ENCODE measurements around the gene NFASC. TPM values are rescaled to one million over a fixed set of nuclear protein-coding genes. Genes with fewer than 3 reads are reported as not detected.

Gene NFASC
- total and polyA plus RNA-seq, 2 donors: 0.14 to 1.4 TPM

DNA sequence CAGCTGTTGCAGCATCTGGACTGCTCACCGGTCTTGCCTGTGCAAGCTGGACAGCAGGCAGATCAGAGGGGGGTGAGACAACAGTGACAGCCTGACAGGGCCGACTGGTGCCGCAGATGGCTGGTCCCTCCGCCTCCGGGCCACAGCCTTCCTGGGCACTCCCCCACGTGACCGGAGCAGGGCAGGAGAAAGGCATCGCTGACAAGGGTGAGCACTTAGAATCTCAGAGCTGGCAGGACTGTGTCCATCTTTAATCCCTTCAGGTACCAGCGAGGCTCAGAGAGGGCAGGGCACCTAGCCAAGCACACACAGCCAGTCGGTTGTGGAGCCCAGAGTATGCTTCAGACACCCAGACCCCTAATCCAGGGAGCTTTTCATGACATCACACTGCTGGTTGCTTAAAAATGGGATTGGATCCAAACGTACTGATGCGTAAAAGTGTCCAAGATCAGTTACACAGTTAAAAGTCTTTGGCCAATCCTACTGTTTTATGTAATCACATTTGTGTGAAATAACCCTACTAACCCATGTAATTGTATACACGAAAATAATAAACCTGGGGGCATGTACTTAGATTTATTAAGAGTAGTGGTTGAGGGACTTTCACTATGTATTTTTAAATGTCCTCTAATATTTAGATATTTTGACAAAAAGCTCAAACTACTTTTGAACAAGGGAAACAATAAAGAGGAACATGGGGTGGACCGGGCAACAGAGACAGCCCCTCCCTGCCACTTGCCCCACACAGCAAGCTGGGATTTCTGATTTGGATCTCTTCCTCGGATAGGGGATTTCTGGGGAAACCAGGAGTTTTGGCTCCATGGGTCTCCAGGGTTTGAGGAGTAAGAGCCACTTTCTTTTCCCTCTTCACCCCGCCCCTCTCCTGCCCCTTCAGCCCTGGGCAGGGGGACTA lies 171.6 kb downstream of the NFASC start:
- H3K36me3 ChIP-seq (ENCODE audit: control insufficient read depth in 2 of 2, insufficient read depth in 2 of 2, low read length in 1 of 2): no peaks in the 10 kb centered on the region
- no peak overlapping the region for H3K27ac ChIP-seq (ENCODE audit: low read depth in 1 of 2, low read length in 1 of 2)
- WGBS: 73% methylated on average over 16 of the region's 16 CpGs
- no peak overlapping the region for H3K4me3 ChIP-seq (ENCODE audit: low read length in 2 of 2)
- no peaks in the 10 kb centered on the region for H3K9me3 ChIP-seq (ENCODE audit: control insufficient read depth in 2 of 2, insufficient read depth in 1 of 2, low read length in 1 of 2)
- H3K27me3 ChIP-seq (ENCODE audit: control insufficient read depth in 2 of 2, insufficient read depth in 1 of 2, low read length in 1 of 2): peaks cover 31 to 75% of the 10 kb centered on the region in 2 donors
- H3K4me1 ChIP-seq (ENCODE audit: control insufficient read depth in 2 of 2, insufficient read depth in 2 of 2, low read length in 2 of 2): peaks cover 0 to 3% of the 10 kb centered on the region in 2 donors
- DNase-seq (ENCODE audit: low read depth in 6 of 9, low spot score in 9 of 9): no peak

DNA sequence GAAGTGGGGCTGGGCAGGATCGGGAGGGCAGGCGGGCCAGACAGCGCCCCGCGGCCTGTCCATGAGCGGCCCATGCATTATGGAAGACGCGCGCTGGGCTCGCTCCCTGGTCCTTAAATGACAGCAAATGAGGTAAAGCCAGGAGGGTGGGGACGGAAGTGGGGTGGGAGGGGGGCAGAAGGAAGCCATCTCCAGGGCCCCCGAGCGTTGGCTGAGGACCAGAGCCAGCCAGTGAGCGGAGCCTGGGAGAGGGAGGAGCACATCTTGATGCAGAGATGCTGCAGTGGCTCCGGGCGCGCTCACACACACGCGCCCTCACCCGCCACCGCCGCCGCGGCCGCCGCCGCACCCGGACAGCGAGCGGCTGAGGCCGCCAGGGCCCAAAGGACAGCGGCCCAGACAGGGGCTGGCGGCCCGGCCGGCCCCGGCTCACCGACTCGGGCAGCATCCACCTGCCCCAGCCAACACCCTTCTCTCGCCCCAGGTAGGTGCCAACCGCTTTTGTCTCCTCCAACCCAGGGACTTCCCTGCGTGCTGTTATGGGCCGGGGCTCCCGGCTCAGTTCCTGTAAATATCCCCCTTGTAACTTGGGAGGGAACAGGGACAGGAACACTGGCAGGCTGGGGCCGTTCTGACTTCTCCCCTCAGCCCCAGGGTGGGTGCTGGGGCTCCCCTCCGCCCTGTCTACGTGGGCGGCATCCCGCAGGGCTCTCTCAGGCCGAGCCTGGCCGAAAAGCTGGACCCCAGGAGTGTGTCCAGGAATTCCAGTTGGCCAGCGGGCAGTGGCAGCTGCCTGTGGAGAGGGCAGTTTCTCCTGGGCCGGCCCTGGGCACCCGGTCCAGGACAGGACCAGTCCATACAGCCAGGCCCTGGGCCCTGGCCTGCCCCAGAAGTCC lies 172.5 kb downstream of the NFASC start, which contains the start of gene CNTN2:
Gene CNTN2, plus strand, starts transcription at position 302 of the 896 bp plus-strand sequence. CDS start 9,974 bp downstream, outside the sequence.
- H3K4me1 ChIP-seq (ENCODE audit: control insufficient read depth in 2 of 2, insufficient read depth in 2 of 2, low read length in 2 of 2): peaks cover 0 to 3% of the 10 kb centered on the region in 2 donors
- no peak for DNase-seq (ENCODE audit: low read depth in 6 of 9, low spot score in 9 of 9)
- H3K4me3 ChIP-seq (ENCODE audit: low read length in 2 of 2): no peak within 1 kb of the TSS
- H3K27me3 ChIP-seq (ENCODE audit: control insufficient read depth in 2 of 2, insufficient read depth in 1 of 2, low read length in 1 of 2): peaks cover 31 to 81% of the 10 kb centered on the region in 2 donors
- no peaks in the 10 kb centered on the region for H3K9me3 ChIP-seq (ENCODE audit: control insufficient read depth in 2 of 2, insufficient read depth in 1 of 2, low read length in 1 of 2)
- 14% methylated on average over 53 of the region's 53 CpGs for WGBS
- no peaks in the 10 kb centered on the region for H3K36me3 ChIP-seq (ENCODE audit: control insufficient read depth in 2 of 2, insufficient read depth in 2 of 2, low read length in 1 of 2)
- no peak within 1 kb of the TSS for H3K27ac ChIP-seq (ENCODE audit: low read depth in 1 of 2, low read length in 1 of 2)

DNA sequence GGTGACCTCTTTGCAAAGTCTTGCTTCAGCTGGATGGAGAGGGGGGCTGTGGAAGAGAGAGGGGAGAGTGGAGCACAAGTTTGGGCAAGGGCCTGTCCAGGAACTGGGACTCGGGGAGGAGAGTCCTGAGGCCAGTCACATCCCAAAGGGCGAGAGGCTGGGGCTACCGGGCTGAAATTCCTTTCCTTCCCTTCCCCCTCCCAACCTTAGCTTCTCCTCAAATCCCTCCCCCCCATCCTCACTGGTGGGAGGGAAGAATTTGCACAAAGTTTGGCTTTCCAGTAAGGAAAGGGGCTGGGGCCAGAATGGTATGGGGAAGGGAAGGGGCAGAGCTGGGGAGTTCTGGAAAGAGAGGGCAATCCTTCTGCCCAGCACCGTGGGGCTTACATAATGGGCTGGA lies 173.2 kb downstream of the NFASC start:
- Histone ChIP-seq H3K4me1 (ENCODE audit: control insufficient read depth in 2 of 2, insufficient read depth in 2 of 2, low read length in 2 of 2) (peaks cover 0 to 3% of the 10 kb centered on the region in 2 donors), H3K36me3 (ENCODE audit: control insufficient read depth in 2 of 2, insufficient read depth in 2 of 2, low read length in 1 of 2) (no peaks in the 10 kb centered on the region), H3K9me3 (ENCODE audit: control insufficient read depth in 2 of 2, insufficient read depth in 1 of 2, low read length in 1 of 2) (no peaks in the 10 kb centered on the region), H3K27ac (ENCODE audit: low read depth in 1 of 2, low read length in 1 of 2) (no peak overlapping the region), H3K27me3 (ENCODE audit: control insufficient read depth in 2 of 2, insufficient read depth in 1 of 2, low read length in 1 of 2) (peaks cover 31 to 84% of the 10 kb centered on the region in 2 donors), H3K4me3 (ENCODE audit: low read length in 2 of 2) (no peak overlapping the region)
- 50% methylated on average over 4 of the region's 4 CpGs for WGBS
- DNase-seq (ENCODE audit: low read depth in 6 of 9, low spot score in 9 of 9): no peak

DNA sequence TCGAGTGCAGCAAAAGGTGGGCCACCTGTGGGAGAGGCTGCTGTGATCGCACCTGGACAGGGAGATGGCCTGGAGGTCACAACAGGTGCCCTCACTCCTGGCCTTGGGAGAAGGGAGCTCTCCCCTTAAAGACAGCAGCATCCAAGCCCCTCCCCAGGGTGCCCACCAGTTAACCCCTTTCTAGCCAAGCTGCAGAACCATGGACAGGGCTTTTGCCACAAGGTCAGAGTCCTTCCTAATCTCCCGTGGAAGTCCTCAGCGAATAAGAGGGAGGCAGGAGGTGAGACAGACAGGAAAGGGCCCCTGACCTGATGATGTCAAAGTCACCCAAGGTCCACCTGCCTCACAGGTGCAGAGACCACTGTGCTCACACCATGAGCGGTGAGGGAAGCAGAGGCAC lies 174.1 kb downstream of the NFASC start:
- Histone ChIP-seq H3K36me3 (ENCODE audit: control insufficient read depth in 2 of 2, insufficient read depth in 2 of 2, low read length in 1 of 2) (no peaks in the 10 kb centered on the region), H3K27ac (ENCODE audit: low read depth in 1 of 2, low read length in 1 of 2) (no peak overlapping the region), H3K4me3 (ENCODE audit: low read length in 2 of 2) (no peak overlapping the region), H3K4me1 (ENCODE audit: control insufficient read depth in 2 of 2, insufficient read depth in 2 of 2, low read length in 2 of 2) (peaks cover 0 to 3% of the 10 kb centered on the region in 2 donors), H3K27me3 (ENCODE audit: control insufficient read depth in 2 of 2, insufficient read depth in 1 of 2, low read length in 1 of 2) (peaks cover 31 to 87% of the 10 kb centered on the region in 2 donors), H3K9me3 (ENCODE audit: control insufficient read depth in 2 of 2, insufficient read depth in 1 of 2, low read length in 1 of 2) (no peaks in the 10 kb centered on the region)
- WGBS: 41% methylated on average over 5 of the region's 5 CpGs
- no peak for DNase-seq (ENCODE audit: low read depth in 6 of 9, low spot score in 9 of 9)

DNA sequence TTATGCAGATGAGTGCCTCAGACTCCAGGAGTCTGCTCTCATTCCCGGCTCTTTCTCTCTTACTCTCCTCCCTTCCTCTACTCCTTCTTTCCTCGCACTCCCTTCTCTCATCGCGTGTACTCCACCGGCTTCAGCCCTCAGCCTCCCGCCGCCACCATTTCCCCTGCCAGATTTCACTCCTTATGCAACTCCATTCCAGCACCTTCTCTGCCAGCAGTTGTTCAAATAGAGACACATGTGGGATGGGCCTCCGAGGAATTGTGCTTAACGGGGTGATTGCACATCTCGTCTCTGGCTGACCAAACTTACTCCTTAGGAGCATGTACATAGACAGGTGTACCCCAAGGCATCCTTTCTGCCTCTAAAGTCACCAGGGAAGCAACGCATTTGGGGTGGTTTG lies 174.5 kb downstream of the NFASC start:
- H3K36me3 ChIP-seq (ENCODE audit: control insufficient read depth in 2 of 2, insufficient read depth in 2 of 2, low read length in 1 of 2): no peaks in the 10 kb centered on the region
- H3K4me1 ChIP-seq (ENCODE audit: control insufficient read depth in 2 of 2, insufficient read depth in 2 of 2, low read length in 2 of 2): peaks cover 0 to 3% of the 10 kb centered on the region in 2 donors
- H3K27me3 ChIP-seq (ENCODE audit: control insufficient read depth in 2 of 2, insufficient read depth in 1 of 2, low read length in 1 of 2): peaks cover 31 to 83% of the 10 kb centered on the region in 2 donors
- no peaks in the 10 kb centered on the region for H3K9me3 ChIP-seq (ENCODE audit: control insufficient read depth in 2 of 2, insufficient read depth in 1 of 2, low read length in 1 of 2)
- no peak overlapping the region for H3K27ac ChIP-seq (ENCODE audit: low read depth in 1 of 2, low read length in 1 of 2)
- DNase-seq (ENCODE audit: low read depth in 6 of 9, low spot score in 9 of 9): no peak
- WGBS: 47% methylated on average over 11 of the region's 11 CpGs
- no peak overlapping the region for H3K4me3 ChIP-seq (ENCODE audit: low read length in 2 of 2)

DNA sequence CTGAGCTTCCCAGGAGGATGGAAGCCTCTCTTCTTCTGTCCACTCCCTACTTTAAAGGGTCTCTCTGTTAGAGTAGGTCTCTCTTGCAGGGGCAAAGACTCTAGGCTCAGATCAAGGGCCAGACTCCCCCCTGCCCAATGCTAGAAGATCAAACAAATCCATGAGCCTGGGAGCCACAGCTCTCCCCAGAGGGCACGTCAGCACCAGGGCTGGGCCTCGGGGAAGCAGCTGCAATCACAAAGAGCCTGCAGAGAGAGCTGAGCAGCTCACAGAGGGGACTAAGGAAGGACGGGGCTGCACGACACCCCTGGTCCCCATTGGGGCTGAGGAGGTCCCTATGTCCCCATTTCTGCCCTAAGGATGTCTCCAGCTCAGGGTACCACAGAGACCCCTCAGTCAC lies 176.2 kb downstream of the NFASC start:
- Histone ChIP-seq H3K9me3 (ENCODE audit: control insufficient read depth in 2 of 2, insufficient read depth in 1 of 2, low read length in 1 of 2) (no peaks in the 10 kb centered on the region), H3K4me3 (ENCODE audit: low read length in 2 of 2) (no peak overlapping the region), H3K36me3 (ENCODE audit: control insufficient read depth in 2 of 2, insufficient read depth in 2 of 2, low read length in 1 of 2) (no peaks in the 10 kb centered on the region), H3K4me1 (ENCODE audit: control insufficient read depth in 2 of 2, insufficient read depth in 2 of 2, low read length in 2 of 2) (peaks cover 0 to 3% of the 10 kb centered on the region in 2 donors), H3K27me3 (ENCODE audit: control insufficient read depth in 2 of 2, insufficient read depth in 1 of 2, low read length in 1 of 2) (peaks cover 32 to 72% of the 10 kb centered on the region in 2 donors), H3K27ac (ENCODE audit: low read depth in 1 of 2, low read length in 1 of 2) (no peak overlapping the region)
- WGBS: 64% methylated on average over 4 of the region's 4 CpGs
- DNase-seq (ENCODE audit: low read depth in 6 of 9, low spot score in 9 of 9): no peak

DNA sequence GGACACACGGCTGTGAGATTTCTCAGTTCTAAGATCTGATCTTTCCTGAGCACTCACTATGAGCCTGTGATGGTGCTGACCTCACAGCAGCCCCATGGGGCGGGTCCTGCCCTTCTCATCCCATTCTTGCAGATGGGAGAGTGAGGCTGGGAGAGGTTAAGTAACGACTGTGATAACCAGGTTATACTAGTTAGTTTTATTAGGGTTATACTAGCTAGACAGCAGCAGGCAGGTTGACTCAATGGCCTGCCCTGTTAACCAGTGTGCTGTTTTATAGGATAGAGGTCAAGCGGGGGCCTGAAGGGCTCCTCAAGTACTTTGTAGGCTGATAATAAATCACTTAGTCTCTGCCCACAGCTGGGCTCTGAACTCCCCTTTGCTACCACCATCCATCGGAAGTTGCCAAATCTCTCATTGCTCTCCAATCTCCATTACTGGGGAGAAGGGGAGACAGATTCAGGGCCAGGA lies 177.1 kb downstream of the NFASC start:
- Histone ChIP-seq H3K36me3 (ENCODE audit: control insufficient read depth in 2 of 2, insufficient read depth in 2 of 2, low read length in 1 of 2) (no peaks in the 10 kb centered on the region), H3K9me3 (ENCODE audit: control insufficient read depth in 2 of 2, insufficient read depth in 1 of 2, low read length in 1 of 2) (no peaks in the 10 kb centered on the region), H3K27me3 (ENCODE audit: control insufficient read depth in 2 of 2, insufficient read depth in 1 of 2, low read length in 1 of 2) (peaks cover 26 to 71% of the 10 kb centered on the region in 2 donors), H3K4me1 (ENCODE audit: control insufficient read depth in 2 of 2, insufficient read depth in 2 of 2, low read length in 2 of 2) (peaks cover 0 to 3% of the 10 kb centered on the region in 2 donors), H3K4me3 (ENCODE audit: low read length in 2 of 2) (no peak overlapping the region), H3K27ac (ENCODE audit: low read depth in 1 of 2, low read length in 1 of 2) (no peak overlapping the region)
- WGBS: 92% methylated on average over 5 of the region's 5 CpGs
- DNase-seq (ENCODE audit: low read depth in 6 of 9, low spot score in 9 of 9): no peak

DNA sequence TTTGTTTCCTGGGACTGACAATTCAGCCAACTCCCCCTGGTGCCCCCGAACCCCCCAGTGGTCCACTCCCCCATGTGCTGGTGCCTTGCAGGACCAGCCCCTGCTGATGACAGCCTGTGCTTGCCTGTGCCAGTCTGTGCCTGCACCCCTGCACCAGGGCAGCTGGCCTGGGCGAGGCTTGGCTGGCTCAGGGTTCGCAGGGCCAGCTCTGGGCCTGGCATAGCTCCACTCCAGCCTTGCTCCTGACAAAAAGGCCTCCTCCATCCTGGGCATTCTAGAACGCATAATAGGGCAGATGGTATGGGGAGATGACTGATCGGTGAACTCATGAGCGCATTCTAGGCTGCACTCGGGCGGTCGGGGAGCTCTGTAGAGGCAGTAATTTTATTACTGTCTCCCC lies 177.7 kb downstream of the NFASC start:
- Histone ChIP-seq H3K27ac (ENCODE audit: low read depth in 1 of 2, low read length in 1 of 2) (no peak overlapping the region), H3K4me1 (ENCODE audit: control insufficient read depth in 2 of 2, insufficient read depth in 2 of 2, low read length in 2 of 2) (peaks cover 0 to 1% of the 10 kb centered on the region in 2 donors), H3K9me3 (ENCODE audit: control insufficient read depth in 2 of 2, insufficient read depth in 1 of 2, low read length in 1 of 2) (no peaks in the 10 kb centered on the region), H3K27me3 (ENCODE audit: control insufficient read depth in 2 of 2, insufficient read depth in 1 of 2, low read length in 1 of 2) (peaks cover 20 to 69% of the 10 kb centered on the region in 2 donors), H3K4me3 (ENCODE audit: low read length in 2 of 2) (no peak overlapping the region), H3K36me3 (ENCODE audit: control insufficient read depth in 2 of 2, insufficient read depth in 2 of 2, low read length in 1 of 2) (no peaks in the 10 kb centered on the region)
- 96% methylated on average over 9 of the region's 9 CpGs for WGBS
- no peak for DNase-seq (ENCODE audit: low read depth in 6 of 9, low spot score in 9 of 9)
